C4-2B (cell line): ENCODE data around the gene PTRHD1.

ENCODE experiments used
- ZFX ChIP-seq: fragments of 450-650 bp; IDR thresholded peaks from 2 replicates; pipeline ENCODE4 v1.6.1; 2017
- TF ChIP-seq, protein P1 (sequence below): fragments of 450-650 bp; conservative IDR thresholded peaks from 2 replicates; pipeline ENCODE4 v1.5.1; 2017; ENCODE audit warnings: mild to moderate bottlenecking

DNA sequence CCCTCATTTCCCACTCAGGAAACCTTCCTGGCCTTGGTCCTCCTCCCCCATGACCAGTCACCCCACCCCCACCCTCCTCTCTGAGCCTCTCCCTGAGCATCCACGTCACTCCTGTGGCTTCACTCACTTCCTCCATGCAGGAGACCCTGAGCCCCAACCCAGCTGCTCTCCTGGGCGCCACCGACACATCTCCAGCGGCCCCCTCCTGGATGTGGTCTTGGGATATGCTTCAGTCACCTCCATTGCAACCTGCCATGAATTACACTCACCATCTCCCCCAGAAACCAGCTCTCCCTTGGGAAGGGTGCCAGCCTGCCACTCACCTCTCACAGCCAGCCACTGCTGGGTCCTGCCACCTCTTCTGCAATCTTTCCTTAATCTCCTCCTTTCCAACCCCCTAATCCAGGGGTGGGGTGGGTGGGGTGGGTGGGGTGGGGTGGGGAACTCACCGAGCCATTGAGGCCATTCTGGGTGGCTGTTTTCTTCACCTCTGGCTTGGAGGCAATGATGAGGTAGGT lies 44.9 kb upstream of the PTRHD1 start:
- TF ChIP-seq, protein P1, sequence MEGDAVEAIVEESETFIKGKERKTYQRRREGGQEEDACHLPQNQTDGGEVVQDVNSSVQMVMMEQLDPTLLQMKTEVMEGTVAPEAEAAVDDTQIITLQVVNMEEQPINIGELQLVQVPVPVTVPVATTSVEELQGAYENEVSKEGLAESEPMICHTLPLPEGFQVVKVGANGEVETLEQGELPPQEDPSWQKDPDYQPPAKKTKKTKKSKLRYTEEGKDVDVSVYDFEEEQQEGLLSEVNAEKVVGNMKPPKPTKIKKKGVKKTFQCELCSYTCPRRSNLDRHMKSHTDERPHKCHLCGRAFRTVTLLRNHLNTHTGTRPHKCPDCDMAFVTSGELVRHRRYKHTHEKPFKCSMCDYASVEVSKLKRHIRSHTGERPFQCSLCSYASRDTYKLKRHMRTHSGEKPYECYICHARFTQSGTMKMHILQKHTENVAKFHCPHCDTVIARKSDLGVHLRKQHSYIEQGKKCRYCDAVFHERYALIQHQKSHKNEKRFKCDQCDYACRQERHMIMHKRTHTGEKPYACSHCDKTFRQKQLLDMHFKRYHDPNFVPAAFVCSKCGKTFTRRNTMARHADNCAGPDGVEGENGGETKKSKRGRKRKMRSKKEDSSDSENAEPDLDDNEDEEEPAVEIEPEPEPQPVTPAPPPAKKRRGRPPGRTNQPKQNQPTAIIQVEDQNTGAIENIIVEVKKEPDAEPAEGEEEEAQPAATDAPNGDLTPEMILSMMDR, result no peak
- no peak for TF ChIP-seq ZFX
